Mucosa of descending colon (tissue), 3 donors: ENCODE measurements around the gene LRRN4. TPM values are rescaled to one million over a fixed set of nuclear protein-coding genes. Genes with fewer than 3 reads are reported as not detected.

Experiments used
- ATAC-seq: fragments of 200-7000 bp; cut with Tn5 transposase; one replicate; pipeline ENCODE4 v1.9.1; 2020; ENCODE audit warnings: mild to moderate bottlenecking, moderate library complexity
- DNase-seq, 3 donors: peaks; one replicate each; pipeline ENCODE4 v3.0.0-alpha.2; 2020
- H3K36me3 ChIP-seq: fragments of 200-600 bp; one replicate; pipeline ENCODE4 v1.8.0; 2021; ENCODE audit warnings: low read depth, mild to moderate bottlenecking
- H3K4me1 ChIP-seq: fragments of 200-600 bp; one replicate; pipeline ENCODE4 v1.8.0; 2021; ENCODE audit warnings: low read depth, mild to moderate bottlenecking
- H3K4me3 ChIP-seq: fragments of 200-600 bp; one replicate; pipeline ENCODE4 v1.8.0; 2021; ENCODE audit warnings: mild to moderate bottlenecking
- H3K9me3 ChIP-seq: fragments of 200-600 bp; one replicate; pipeline ENCODE4 v1.8.0; 2021; ENCODE audit warnings: mild to moderate bottlenecking
- intact Hi-C, 2 donors: fragments of 100-400 bp; cut with DNase I in 1 of 2; cut with micrococcal nuclease in 1 of 2; formaldehyde crosslinking; loops; one replicate each; pipeline versions ENCODE4 v1.11.0 to v1.11.1; 2022; cut with DNase I, micrococcal nuclease
- total RNA-seq, 3 donors: library from RNA; stranded (reverse); fragmentation: NEBNext Ultra II Directional in 2 of 3; extraction: Animal tissue kit (Norgen Biotek cat#: 25700) in 2 of 3; gene quantifications; one replicate each; pipeline versions ENCODE4 v1.2.1 to v1.2.4, GENCODE V29; 2021 to 2023
- TF ChIP-seq, protein P1 (sequence below): fragments of 200-600 bp; IDR thresholded peaks from one replicate; pipeline ENCODE4 v1.8.0; 2022; ENCODE audit warnings: antibody characterized with exemption, mild to moderate bottlenecking
- donor health status: DM: no; HTN: no; CAD: no; lungs with moderate emphysema.
- donor health status: DM: no; HTN: no; CAD: no.
- donor health status: DM: no; HTN: yes; CAD: no.

The LRRN4 gene
- total RNA-seq, 3 donors from 2014 or later, result not detected

DNA sequence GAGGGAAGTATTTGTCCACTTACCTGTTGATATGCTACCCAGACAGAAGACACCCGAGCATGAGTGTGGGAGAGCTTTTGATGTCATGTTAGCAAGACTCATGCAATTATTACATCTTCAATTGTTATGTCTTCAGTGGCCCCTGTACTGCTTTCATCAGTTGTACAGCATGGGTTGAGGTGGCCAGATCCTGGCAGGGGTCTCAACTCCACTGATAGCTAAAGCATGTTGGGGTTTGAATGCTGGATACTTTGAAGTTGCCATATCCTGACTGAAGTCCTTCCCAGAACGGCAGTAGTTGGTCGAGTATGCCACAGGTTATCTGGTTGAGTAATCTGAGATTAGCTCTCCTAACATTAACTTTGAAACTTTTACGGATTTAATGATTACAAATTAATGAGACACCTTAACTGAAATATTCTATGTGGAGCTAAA, 46.7 kb downstream of the LRRN4 start:
- H3K36me3 ChIP-seq, result no peaks in the 10 kb centered on the region
- intact Hi-C loops, result no loop called here
- H3K9me3 ChIP-seq, result no peaks in the 10 kb centered on the region
- H3K4me1 ChIP-seq, result peaks cover 11% of the 10 kb centered on the region
- peak in 1 of 3 donors; percentile 6 for DNase-seq
- no peak overlapping the region for H3K4me3 ChIP-seq
- TF ChIP-seq, protein P1, sequence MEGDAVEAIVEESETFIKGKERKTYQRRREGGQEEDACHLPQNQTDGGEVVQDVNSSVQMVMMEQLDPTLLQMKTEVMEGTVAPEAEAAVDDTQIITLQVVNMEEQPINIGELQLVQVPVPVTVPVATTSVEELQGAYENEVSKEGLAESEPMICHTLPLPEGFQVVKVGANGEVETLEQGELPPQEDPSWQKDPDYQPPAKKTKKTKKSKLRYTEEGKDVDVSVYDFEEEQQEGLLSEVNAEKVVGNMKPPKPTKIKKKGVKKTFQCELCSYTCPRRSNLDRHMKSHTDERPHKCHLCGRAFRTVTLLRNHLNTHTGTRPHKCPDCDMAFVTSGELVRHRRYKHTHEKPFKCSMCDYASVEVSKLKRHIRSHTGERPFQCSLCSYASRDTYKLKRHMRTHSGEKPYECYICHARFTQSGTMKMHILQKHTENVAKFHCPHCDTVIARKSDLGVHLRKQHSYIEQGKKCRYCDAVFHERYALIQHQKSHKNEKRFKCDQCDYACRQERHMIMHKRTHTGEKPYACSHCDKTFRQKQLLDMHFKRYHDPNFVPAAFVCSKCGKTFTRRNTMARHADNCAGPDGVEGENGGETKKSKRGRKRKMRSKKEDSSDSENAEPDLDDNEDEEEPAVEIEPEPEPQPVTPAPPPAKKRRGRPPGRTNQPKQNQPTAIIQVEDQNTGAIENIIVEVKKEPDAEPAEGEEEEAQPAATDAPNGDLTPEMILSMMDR, result no peak
- no peak for ATAC-seq

GRCh38 chr20:6006603-6006949, 47.3 kb downstream of the LRRN4 start:
- DNase-seq (peak in 1 of 3 donors; percentile 21), ATAC-seq (no peak)
- intact Hi-C loops, result no loop called here
- H3K9me3 ChIP-seq, result no peaks in the 10 kb centered on the region
- H3K4me3 ChIP-seq, result peak overlapping the region; percentile 90
- TF ChIP-seq, protein P1, result no peak
- H3K4me1 ChIP-seq, result peaks cover 11% of the 10 kb centered on the region
- no peaks in the 10 kb centered on the region for H3K36me3 ChIP-seq

DNA sequence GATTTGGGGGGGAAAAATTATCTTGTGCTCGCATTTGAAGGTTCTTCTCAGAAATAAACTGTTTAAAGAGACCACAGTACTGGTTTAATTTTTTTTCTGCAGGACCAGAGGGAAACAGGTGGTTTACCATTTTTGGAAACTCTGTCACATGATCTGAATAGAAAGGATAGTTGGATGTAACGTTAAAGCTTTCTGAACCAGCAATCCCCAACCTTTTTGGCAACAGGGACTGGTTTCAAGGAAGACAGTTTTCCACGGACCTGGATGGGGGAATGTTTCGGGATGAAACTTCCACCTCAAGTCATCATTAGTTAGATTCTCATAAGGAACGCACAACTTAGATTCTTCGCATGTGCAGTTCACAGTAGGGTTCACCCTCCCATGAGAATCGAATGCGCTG, 53.0 kb downstream of the LRRN4 start:
- Histone ChIP-seq H3K36me3 (no peaks in the 10 kb centered on the region), H3K4me1 (no peaks in the 10 kb centered on the region), H3K4me3 (no peak overlapping the region), H3K9me3 (no peaks in the 10 kb centered on the region)
- no peak for DNase-seq
- intact Hi-C loops, result no loop called here
- no peak for ATAC-seq
- TF ChIP-seq, protein P1, result no peak

DNA sequence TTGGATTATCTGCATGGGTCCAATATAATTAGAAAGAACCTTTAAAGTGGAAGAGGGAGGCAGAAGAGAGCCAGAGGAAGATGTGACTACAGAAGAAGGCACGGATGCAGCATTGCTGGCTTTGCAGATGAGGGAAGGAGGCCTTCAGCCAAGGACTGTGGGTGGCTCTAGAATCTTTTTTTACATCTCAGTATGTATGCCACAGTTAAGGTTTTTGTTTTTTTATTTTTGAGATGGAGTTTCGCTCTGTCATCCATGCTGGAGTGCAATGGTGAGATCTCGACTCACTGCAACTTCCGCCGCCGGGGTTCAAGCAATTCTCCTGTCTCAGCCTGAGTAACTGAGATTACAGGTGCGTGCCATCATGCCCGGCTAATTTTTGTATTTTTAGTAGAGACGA, 54.1 kb downstream of the LRRN4 start:
- intact Hi-C loops, result no loop called here
- TF ChIP-seq, protein P1, result no peak

DNA sequence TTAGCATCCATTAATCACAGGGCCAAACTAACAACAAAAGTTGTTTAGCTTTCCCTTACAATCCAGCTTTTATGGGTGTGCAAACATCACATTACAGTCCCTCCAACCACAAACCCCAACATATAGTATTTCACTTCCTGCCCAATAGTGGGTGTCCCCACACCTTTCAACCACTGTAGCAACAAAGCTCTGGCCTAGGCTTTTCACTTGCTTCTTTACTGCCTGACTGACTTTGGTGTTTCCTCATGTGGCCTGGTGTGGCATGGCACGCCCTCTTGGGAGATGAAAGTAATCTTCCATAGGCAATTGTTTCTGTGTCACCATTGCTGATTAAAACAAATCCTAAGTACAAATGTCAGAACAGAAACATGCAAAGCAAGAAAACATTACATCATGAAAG, 57.1 kb downstream of the LRRN4 start:
- ATAC-seq, result peak; percentile 90
- intact Hi-C loops, result no loop called here

More for the DNA sequence above, 54.1 kb downstream of the LRRN4 start:
- H3K4me1 ChIP-seq, result no peaks in the 10 kb centered on the region
- no peaks in the 10 kb centered on the region for H3K9me3 ChIP-seq
- H3K4me3 ChIP-seq, result no peak overlapping the region
- H3K36me3 ChIP-seq, result no peaks in the 10 kb centered on the region
- no peak for DNase-seq
- ATAC-seq, result no peak

More for the DNA sequence above, 57.1 kb downstream of the LRRN4 start:
- no peaks in the 10 kb centered on the region for H3K9me3 ChIP-seq
- H3K36me3 ChIP-seq, result no peaks in the 10 kb centered on the region
- H3K4me3 ChIP-seq, result no peak overlapping the region
- TF ChIP-seq, protein P1, result no peak
- H3K4me1 ChIP-seq, result no peaks in the 10 kb centered on the region
- peak in 1 of 3 donors; percentile 42 for DNase-seq
